ENCODE results near the gene IGF2BP3. TPM values are rescaled to one million over a fixed set of nuclear protein-coding genes. Genes with fewer than 3 reads are reported as not detected.

Gene IGF2BP3
- total RNA-seq, 4 donors from 2014 or later = 0.32 to 2.3 (median 1.4) TPM

DNA sequence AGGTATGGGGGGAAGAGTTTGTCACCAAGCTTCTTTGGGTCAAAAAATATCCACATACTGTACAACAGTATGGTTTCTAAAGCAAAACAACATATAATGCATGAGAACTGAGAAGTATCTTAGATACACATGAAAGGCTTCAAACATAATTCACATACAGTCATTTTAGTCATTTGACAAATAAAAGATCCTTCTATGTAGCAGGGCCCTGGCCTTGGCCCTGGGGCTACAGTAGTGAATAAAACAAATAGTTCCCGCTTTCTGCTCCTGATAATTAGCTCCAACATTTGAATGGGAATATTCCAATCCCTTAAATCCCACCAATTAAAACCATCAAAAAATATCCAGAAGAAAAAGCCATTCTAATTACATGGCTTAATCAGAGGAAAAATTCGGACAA, 119.8 kb downstream of the IGF2BP3 start:
- DNase-seq (ENCODE audit: low spot score) = no peak
- ATAC-seq (ENCODE audit: low FRiP score) = no peak
- TF ChIP-seq, protein P1, sequence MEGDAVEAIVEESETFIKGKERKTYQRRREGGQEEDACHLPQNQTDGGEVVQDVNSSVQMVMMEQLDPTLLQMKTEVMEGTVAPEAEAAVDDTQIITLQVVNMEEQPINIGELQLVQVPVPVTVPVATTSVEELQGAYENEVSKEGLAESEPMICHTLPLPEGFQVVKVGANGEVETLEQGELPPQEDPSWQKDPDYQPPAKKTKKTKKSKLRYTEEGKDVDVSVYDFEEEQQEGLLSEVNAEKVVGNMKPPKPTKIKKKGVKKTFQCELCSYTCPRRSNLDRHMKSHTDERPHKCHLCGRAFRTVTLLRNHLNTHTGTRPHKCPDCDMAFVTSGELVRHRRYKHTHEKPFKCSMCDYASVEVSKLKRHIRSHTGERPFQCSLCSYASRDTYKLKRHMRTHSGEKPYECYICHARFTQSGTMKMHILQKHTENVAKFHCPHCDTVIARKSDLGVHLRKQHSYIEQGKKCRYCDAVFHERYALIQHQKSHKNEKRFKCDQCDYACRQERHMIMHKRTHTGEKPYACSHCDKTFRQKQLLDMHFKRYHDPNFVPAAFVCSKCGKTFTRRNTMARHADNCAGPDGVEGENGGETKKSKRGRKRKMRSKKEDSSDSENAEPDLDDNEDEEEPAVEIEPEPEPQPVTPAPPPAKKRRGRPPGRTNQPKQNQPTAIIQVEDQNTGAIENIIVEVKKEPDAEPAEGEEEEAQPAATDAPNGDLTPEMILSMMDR (IDR thresholded peaks at IDR 0.05) = no peak

DNA sequence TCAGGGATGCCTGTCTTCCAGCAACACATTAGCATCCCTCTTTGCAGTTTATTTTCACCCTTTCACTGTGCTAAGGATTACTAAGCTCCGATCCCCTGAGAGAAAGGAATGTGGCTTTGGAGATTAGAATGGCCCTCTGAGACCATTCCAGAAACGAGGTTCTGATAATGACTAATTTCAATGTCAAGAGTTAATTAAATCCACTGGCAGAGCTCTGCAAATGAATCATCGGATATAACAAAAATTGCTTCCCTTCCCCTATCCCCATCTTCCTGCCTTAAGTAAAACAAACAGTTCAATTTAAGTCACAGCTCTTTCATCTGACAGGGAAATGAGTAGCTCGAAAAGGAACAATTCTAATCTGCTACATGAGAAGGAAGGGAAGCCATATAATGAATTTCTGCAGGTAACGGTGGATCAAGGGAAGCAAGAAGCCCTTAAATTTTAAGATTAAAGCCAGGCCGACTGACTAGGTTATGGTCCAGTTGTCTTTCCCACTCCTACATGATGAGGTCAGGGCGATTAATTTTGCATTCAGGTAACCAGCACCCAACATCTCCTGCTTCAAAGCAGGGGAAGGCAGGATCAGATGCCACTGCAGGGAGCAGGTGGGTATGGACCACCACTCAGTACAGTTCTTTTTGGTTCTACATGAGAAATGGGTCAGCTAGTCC, 120.7 kb downstream of the IGF2BP3 start:
- ATAC-seq (ENCODE audit: low FRiP score) = no peak
- TF ChIP-seq, protein P1 (IDR thresholded peaks at IDR 0.05) = no peak
- DNase-seq (ENCODE audit: low spot score) = no peak

DNA sequence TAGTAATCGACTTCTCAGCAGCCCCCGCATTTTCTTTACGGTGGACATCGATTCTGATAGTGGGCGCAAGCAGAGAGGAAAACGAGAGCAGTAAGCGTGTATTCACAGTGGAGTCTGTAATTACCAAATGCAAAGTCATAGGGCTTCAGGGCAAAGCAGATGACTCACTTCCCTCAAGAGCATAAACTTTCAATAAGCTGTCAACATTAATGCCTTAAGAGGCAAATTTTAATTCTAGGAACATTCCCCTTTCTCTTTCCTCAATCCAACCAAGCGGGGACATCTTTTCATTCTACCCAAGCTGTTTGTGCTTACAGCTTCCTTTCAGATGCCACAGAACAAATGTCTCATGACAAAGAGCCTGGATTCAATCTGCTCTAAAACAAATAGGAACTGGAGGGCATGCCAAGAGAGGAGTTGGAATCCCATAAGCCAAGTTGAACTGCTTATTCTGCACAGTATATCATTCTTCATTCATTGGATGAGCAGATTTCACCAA, 122.6 kb downstream of the IGF2BP3 start:
- no peak for DNase-seq (ENCODE audit: low spot score)
- no peak for ATAC-seq (ENCODE audit: low FRiP score)
- TF ChIP-seq, protein P1 (IDR thresholded peaks at IDR 0.05) = no peak

DNA sequence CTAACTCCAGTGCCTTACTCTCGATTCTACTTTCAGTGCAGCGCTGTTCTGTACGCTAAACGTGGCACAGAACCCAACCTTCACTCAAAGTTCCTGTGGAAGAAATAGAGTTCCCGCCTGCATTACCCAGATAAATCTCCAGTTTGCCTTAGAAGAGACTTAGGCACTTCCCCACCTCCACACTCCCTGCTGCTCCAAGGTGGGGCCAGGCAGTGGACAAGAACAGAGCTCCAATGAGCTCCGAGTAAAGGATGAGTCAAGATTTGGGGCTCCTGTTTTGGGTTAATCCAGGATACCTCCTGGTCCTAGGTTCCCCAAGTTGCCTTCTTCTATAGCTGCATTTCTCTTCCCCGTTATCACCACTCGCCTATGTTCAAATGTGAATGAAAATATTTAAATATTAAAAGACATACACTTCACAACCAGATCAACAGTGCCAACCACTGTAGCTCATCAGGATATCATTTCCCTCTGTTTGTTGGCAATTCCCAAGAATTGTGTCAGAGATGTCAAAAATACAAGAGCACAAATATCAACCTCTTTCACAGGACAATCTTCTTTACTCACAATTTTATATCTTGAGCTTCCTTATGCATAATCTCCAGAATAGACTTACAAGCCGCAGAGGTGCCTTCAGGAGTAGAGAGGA, 123.1 kb downstream of the IGF2BP3 start:
- ATAC-seq (ENCODE audit: low FRiP score) = no peak

DNA sequence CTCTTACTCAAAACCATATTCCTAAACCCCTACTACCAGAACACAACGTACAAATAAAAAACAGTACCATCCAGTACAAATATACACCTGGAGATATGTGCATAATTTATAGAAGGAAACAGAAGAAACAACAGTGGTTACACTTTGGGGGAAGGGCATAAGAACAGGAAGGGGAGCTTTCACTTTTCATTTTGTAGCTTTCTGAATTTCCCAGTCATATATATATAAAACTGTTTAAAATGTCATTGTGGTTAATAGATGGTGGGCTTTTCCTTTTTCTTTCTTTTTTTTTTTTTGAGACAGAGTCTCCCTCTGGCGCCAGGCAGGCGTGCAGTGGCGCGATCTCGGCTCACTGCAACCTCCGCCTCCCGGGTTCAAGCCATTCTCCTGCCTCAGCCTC, 124.0 kb downstream of the IGF2BP3 start:
- ATAC-seq (ENCODE audit: low FRiP score) = no peak
- no peak for DNase-seq (ENCODE audit: low spot score)
- TF ChIP-seq, protein P1 (IDR thresholded peaks at IDR 0.05) = no peak

More for the DNA sequence above, 123.1 kb downstream of the IGF2BP3 start:
- no peak for DNase-seq (ENCODE audit: low spot score)
- TF ChIP-seq, protein P1 (IDR thresholded peaks at IDR 0.05) = no peak

DNA sequence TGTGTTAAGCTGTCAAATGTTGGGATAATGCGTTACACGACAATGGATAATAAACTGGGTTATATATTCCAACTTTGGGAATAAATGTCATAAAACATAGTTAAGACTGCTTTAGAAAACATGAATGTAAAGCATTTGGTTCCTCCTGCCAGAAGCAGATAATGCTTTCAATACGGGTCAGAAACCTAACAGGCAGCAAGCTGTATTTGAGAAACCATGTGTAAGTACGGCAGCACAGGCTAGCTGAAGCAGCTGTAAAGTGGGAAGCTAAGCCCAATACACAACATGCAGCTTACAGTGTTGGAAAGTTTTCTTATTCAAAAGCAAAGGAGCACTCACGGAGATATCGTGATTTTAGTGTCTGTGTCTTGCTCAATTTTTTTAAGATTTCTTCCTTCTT, 124.7 kb downstream of the IGF2BP3 start:
- no peak for ATAC-seq (ENCODE audit: low FRiP score)
- TF ChIP-seq, protein P1 (IDR thresholded peaks at IDR 0.05) = no peak
- no peak for DNase-seq (ENCODE audit: low spot score)
